Upper lobe of left lung (tissue), 6 donors: ENCODE data around the gene CLIC3. TPM values are rescaled to one million over a fixed set of nuclear protein-coding genes. Genes with fewer than 3 reads are reported as not detected.

ENCODE experiments used
- ATAC-seq, 2 donors: fragments of 200-7000 bp; cut with Tn5 transposase; one replicate each; pipeline ENCODE4 v1.9.1; 2022; ENCODE audit warnings: mild to moderate bottlenecking in 2 of 2, moderate library complexity in 2 of 2; ENCODE audit not compliant: low FRiP score in 2 of 2
- DNase-seq, 2 donors: peaks; one replicate each; pipeline ENCODE4 v3.0.0-alpha.2; 2019 to 2020
- H3K27ac ChIP-seq, 4 donors: fragments of 200-600 bp; sonication (generic); one replicate each; pipeline ENCODE4 v1.5.1; 2016 to 2019
- H3K27me3 ChIP-seq, 4 donors: fragments of 200-600 bp; sonication (generic); one replicate each; pipeline ENCODE4 v1.5.1; 2017 to 2019
- H3K36me3 ChIP-seq, 4 donors: fragments of 200-600 bp; sonication (generic); one replicate each; pipeline ENCODE4 v1.5.1; 2016 to 2019
- H3K4me1 ChIP-seq, 4 donors: fragments of 200-600 bp; sonication (generic); one replicate each; pipeline ENCODE4 v1.5.1; 2018 to 2019
- H3K4me3 ChIP-seq, 4 donors: fragments of 200-600 bp; sonication (generic); one replicate each; pipeline ENCODE4 v1.5.1; 2017 to 2019; ENCODE audit warnings: mild to moderate bottlenecking in 2 of 4, moderate library complexity in 1 of 4
- H3K9me3 ChIP-seq, 4 donors: fragments of 200-600 bp; sonication (generic); one replicate each; pipeline ENCODE4 v1.5.1; 2018 to 2019
- EP300 ChIP-seq, 4 donors: sonication (generic); formaldehyde crosslinking; IDR thresholded peaks; one replicate each; pipeline ENCODE4 v1.5.1; 2017; ENCODE audit warnings: antibody characterized with exemption in 4 of 4, control low read depth in 2 of 4
- POLR2A ChIP-seq, 4 donors: fragments of 450-650 bp; IDR thresholded peaks; one replicate each; pipeline ENCODE4 v1.5.1; 2016 to 2017; ENCODE audit warnings: antibody characterized with exemption in 4 of 4, mild to moderate bottlenecking in 2 of 4
- POLR2AphosphoS5 ChIP-seq, 2 donors: sonication (generic); formaldehyde crosslinking; IDR thresholded peaks; one replicate each; pipeline ENCODE4 v1.5.1; 2017; ENCODE audit warnings: antibody characterized with exemption in 2 of 2
- WGBS, 2 donors: methylation state at CpG; one replicate each; pipeline ENCODE4 v1.1.5; 2017 to 2018; 5-methylcytosine and 5-hydroxymethylcytosine counted together
- total RNA-seq, 6 donors: library from RNA; depleted of rRNA in 4 of 6; stranded (reverse); fragments of >200 nt in 4 of 6; gene quantifications; one replicate each; pipeline versions ENCODE4 v1.1.0 to v1.2.1, GENCODE V29; 2016 to 2021
- TF ChIP-seq, protein P1 (sequence below), 6 experiments: fragments of 450-650 bp in 4 of 6; fragments of 200-600 bp in 2 of 6; sonication (generic) in 2 of 6; IDR thresholded peaks; one replicate each; pipeline ENCODE4 v1.5.1; 2016 to 2019; ENCODE audit warnings: antibody characterized with exemption in 6 of 6
- donor health status: DM: no; HTN: no; CAD: no; lungs with moderate emphysema.
- donor health status: DM: no; HTN: yes; CAD: no; lungs with severe emphysema.

Gene CLIC3
- total RNA-seq, 6 donors from 2014 or later = 41.9 to 132 (median 85.2) TPM

GRCh38 chr9:136947955-136948510 lies 48.3 kb downstream of the CLIC3 start:
- WGBS, 2 donors = 29 to 54% methylated on average over 8 to 15 of the region's 15 CpGs
- Histone ChIP-seq H3K9me3 (no peaks in the 10 kb centered on the region), H3K4me3 (no peak overlapping the region), H3K4me1 (peaks cover 36 to 59% (median 39%) of the 10 kb centered on the region in 4 donors), H3K27ac (peak overlapping the region in 3 of 4 donors; percentile 1 to 87 (median 26)), H3K27me3 (no peaks in the 10 kb centered on the region), H3K36me3 (peaks cover 0 to under 1% (median under 1%) of the 10 kb centered on the region in 4 donors)
- ATAC-seq (no peak), DNase-seq (peak; percentile 70 to 72)
- TF ChIP-seq, protein P1, sequence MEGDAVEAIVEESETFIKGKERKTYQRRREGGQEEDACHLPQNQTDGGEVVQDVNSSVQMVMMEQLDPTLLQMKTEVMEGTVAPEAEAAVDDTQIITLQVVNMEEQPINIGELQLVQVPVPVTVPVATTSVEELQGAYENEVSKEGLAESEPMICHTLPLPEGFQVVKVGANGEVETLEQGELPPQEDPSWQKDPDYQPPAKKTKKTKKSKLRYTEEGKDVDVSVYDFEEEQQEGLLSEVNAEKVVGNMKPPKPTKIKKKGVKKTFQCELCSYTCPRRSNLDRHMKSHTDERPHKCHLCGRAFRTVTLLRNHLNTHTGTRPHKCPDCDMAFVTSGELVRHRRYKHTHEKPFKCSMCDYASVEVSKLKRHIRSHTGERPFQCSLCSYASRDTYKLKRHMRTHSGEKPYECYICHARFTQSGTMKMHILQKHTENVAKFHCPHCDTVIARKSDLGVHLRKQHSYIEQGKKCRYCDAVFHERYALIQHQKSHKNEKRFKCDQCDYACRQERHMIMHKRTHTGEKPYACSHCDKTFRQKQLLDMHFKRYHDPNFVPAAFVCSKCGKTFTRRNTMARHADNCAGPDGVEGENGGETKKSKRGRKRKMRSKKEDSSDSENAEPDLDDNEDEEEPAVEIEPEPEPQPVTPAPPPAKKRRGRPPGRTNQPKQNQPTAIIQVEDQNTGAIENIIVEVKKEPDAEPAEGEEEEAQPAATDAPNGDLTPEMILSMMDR (IDR thresholded peaks at IDR 0.05) = peak in 5 of 6 experiments; percentile 50 to 77 (median 59)
- TF ChIP-seq POLR2A (IDR thresholded peaks at IDR 0.05) = no peak
- TF ChIP-seq POLR2AphosphoS5 (IDR thresholded peaks at IDR 0.05) = no peak

DNA sequence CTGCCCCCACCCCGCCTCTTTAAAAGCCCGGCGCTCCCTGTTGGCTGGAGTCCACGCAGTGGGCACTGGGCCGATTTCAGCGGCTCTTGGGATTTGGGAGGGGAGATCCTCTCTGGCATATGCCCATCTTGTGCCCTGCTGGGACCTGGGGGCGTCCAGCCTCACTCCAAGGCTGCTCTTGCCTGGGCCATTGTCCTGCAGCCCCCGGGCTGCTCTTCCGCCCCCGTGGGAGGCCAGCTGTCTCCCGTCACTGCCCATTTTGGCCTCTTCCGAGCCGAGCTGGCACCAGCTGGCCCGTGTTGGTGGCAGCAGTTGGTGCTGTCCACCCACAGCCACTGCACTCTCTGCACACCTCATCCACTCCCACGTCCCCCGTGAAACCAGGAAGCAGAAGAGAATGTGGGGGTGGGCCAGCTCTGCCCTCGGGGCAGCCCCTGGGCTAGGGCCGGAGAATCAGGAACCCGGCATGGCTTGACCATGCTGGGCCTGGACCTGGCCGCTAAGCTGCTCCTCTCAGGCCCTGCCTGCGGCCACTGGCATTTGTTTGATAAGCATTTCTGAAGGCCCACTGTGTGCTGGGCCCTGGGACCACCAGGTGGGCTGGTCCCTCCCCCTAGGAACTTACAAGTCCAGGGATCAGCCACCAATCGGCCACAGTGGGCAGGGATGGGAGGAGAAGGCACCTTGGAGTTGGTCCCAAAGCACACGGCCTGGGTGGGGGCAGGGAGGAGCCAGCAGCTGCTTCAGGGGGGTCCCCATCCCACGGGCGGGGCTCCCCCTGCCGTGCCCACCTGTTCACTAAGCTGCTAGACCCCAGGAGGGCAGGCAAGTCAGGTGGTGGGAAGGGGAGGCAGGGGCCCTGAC lies 49.1 kb downstream of the CLIC3 start:
- Histone ChIP-seq H3K27me3 (no peaks in the 10 kb centered on the region), H3K9me3 (no peaks in the 10 kb centered on the region), H3K36me3 (peaks cover under 1 to 8% (median 8%) of the 10 kb centered on the region in 4 donors), H3K27ac (peak overlapping the region in 3 of 4 donors; percentile 1 to 87 (median 26)), H3K4me1 (peaks cover 38 to 67% (median 43%) of the 10 kb centered on the region in 4 donors), H3K4me3 (no peak overlapping the region)
- ATAC-seq = no peak
- DNase-seq = peak in 1 of 2 donors; percentile 77
- WGBS, 2 donors = 65 to 72% methylated on average over 15 to 25 of the region's 26 CpGs
- TF ChIP-seq POLR2A (IDR thresholded peaks at IDR 0.05) = no peak
- TF ChIP-seq, protein P1 (IDR thresholded peaks at IDR 0.05) = no peak
- no peak for TF ChIP-seq EP300 (IDR thresholded peaks at IDR 0.05)
- TF ChIP-seq POLR2AphosphoS5 (IDR thresholded peaks at IDR 0.05) = no peak

DNA sequence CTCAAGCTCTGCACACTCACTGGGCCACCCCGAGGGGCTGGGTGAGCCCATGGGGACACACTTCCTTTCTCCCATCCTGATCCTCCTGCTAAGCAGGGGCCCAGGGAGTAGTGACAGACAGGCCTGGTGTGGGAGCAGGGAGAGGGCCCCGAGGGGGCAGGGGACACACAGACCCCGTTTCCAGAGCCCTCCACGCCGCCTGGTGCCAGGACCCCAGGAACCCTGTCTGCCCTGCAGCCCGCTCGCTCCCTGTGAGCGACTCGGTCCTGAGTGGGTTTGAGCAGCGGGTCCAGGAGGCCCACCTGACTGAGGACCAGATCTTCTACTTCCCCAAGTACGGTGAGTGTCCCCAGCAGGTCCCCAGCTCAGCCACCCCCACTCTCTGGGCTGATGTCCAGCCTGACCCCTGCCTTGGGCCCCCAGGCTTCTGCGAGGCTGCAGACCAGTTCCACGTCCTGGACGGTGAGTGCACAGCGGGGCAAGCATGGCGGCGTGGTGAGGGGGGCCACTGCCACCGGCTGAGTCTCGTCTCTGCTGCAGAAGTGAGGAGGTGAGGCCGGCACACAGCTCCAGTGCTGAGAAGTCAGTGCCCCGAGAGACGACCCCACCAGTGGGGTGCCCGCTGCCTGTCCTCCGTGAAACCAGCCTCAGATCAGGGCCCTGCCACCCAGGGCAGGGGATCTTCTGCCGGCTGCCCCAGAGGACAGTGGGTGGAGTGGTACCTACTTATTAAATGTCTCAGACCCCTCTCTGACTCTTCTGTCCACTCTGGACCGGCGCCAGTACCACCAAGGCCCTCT lies 49.9 kb downstream of the CLIC3 start:
- ATAC-seq (no peak), DNase-seq (peak in 1 of 2 donors; percentile 83)
- H3K9me3 ChIP-seq = no peaks in the 10 kb centered on the region
- peaks cover 8 to 17% (median 16%) of the 10 kb centered on the region in 4 donors for H3K36me3 ChIP-seq
- H3K4me1 ChIP-seq = peaks cover 38 to 72% (median 43%) of the 10 kb centered on the region in 4 donors
- H3K4me3 ChIP-seq = no peak overlapping the region
- 76 to 100% methylated on average over 2 to 24 of the region's 27 CpGs for WGBS, 2 donors
- H3K27ac ChIP-seq = no peak overlapping the region
- no peaks in the 10 kb centered on the region for H3K27me3 ChIP-seq
- no peak for TF ChIP-seq EP300 (IDR thresholded peaks at IDR 0.05)
- TF ChIP-seq POLR2AphosphoS5 (IDR thresholded peaks at IDR 0.05) = no peak
- TF ChIP-seq, protein P1 (IDR thresholded peaks at IDR 0.05) = no peak
- no peak for TF ChIP-seq POLR2A (IDR thresholded peaks at IDR 0.05)

GRCh38 chr9:136945333-136946227 lies 50.8 kb downstream of the CLIC3 start:
- H3K4me1 ChIP-seq = peaks cover 35 to 68% (median 41%) of the 10 kb centered on the region in 4 donors
- DNase-seq (peak in 1 of 2 donors; percentile 82), ATAC-seq (no peak)
- WGBS, 2 donors = 84 to 89% methylated on average over 17 to 29 of the region's 30 CpGs
- H3K27me3 ChIP-seq = no peaks in the 10 kb centered on the region
- no peak overlapping the region for H3K4me3 ChIP-seq
- TF ChIP-seq EP300 (IDR thresholded peaks at IDR 0.05) (no peak), POLR2AphosphoS5 (IDR thresholded peaks at IDR 0.05) (no peak), POLR2A (IDR thresholded peaks at IDR 0.05) (no peak)
- TF ChIP-seq, protein P1 (IDR thresholded peaks at IDR 0.05) = no peak
- no peak overlapping the region for H3K27ac ChIP-seq
- H3K9me3 ChIP-seq = no peaks in the 10 kb centered on the region
- peaks cover 17 to 25% (median 25%) of the 10 kb centered on the region in 4 donors for H3K36me3 ChIP-seq
